HepG2 (cell line): Measurements from ENCODE around the gene SIM1.

ENCODE experiments used
- CBX2 ChIP-seq, 2 experiments: fragments of 200-600 bp in 1 of 2; sonication (generic); formaldehyde crosslinking in 1 of 2; IDR thresholded peaks; 2 replicates each; pipeline versions ENCODE4 v1.7.0 to v1.8.1; 2018 to 2022; ENCODE audit warnings: low read depth in 2 of 2, low read length in 1 of 2, mild to moderate bottlenecking in 1 of 2, missing genetic modification reagents in 1 of 2
- CBX5 ChIP-seq: sonication (generic); formaldehyde crosslinking; IDR thresholded peaks from 2 replicates; pipeline ENCODE4 v1.4.0; 2020; ENCODE audit warnings: missing genetic modification reagents, borderline replicate concordance
- CTCF ChIP-seq: sonication (generic); formaldehyde crosslinking; IDR thresholded peaks from 2 replicates; pipeline ENCODE4 v1.5.0; 2020; ENCODE audit warnings: mild to moderate bottlenecking, missing genetic modification reagents, moderate library complexity
- HDAC2 ChIP-seq: sonication (generic); formaldehyde crosslinking; IDR thresholded peaks from 2 replicates; pipeline ENCODE4 v1.4.0; 2020; ENCODE audit warnings: missing genetic modification reagents
- SP1 ChIP-seq, 2 experiments: fragments of 450-650 bp in 1 of 2; sonication (generic) in 1 of 2; formaldehyde crosslinking in 1 of 2; IDR thresholded peaks; 2 replicates each; pipeline versions ENCODE4 v1.4.0 to v1.6.1; 2016 to 2020; ENCODE audit warnings: missing genetic modification reagents in 1 of 2
- ZBTB21 ChIP-seq: sonication (generic); formaldehyde crosslinking; IDR thresholded peaks from 2 replicates; pipeline ENCODE4 v1.4.0; 2020; ENCODE audit warnings: missing genetic modification reagents
- ZNF609 ChIP-seq: sonication (generic); formaldehyde crosslinking; IDR thresholded peaks from 2 replicates; pipeline ENCODE4 v1.4.0; 2020; ENCODE audit warnings: mild to moderate bottlenecking, missing genetic modification reagents, borderline replicate concordance
- ZNF749 ChIP-seq: sonication (generic); formaldehyde crosslinking; IDR thresholded peaks from 2 replicates; pipeline ENCODE4 v1.8.0; 2022; ENCODE audit warnings: mild to moderate bottlenecking, missing genetic modification reagents, moderate library complexity, borderline replicate concordance
- TF ChIP-seq, protein P1 (sequence below): sonication (generic); formaldehyde crosslinking; IDR thresholded peaks from 2 replicates; pipeline ENCODE4 v1.5.1; 2020; ENCODE audit warnings: mild to moderate bottlenecking, moderate library complexity, missing genetic modification reagents

DNA sequence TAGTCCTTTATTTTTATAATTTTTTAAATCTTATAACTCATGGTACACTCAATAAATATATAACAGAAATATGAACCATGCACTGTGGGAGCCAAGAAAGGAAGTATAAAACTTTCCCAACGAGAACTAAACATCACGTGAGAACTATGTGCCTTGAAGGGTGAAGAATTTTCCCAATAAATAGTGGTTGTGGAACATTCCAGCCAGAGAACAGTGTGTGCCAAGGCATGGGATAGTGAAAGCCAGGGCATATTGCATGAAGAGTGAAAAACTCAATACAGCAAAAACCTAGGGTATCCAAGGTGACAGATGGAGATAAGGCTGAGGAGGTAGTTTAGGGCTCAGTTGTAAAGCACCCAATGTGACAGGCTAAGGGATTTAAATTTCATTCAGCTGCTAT is 86.1 kb downstream of the SIM1 start:
- TF ChIP-seq ZNF609 (CRISPR knock-in tag) (no peak), HDAC2 (CRISPR knock-in tag) (no peak), CTCF (CRISPR knock-in tag) (no peak), CBX2 (IDR thresholded peaks at IDR 0.05; ENCODE audit: low read depth, low read length) (no peak), CBX2 (CRISPR knock-in tag; IDR thresholded peaks at IDR 0.05; ENCODE audit: low read depth) (no peak), ZBTB21 (CRISPR knock-in tag) (no peak), CBX5 (CRISPR knock-in tag) (no peak), SP1 (IDR thresholded peaks at IDR 0.05) (no peak), SP1 (CRISPR knock-in tag; IDR thresholded peaks at IDR 0.05) (no peak), ZNF749 (CRISPR knock-in tag) (no peak)
- TF ChIP-seq, protein P1, sequence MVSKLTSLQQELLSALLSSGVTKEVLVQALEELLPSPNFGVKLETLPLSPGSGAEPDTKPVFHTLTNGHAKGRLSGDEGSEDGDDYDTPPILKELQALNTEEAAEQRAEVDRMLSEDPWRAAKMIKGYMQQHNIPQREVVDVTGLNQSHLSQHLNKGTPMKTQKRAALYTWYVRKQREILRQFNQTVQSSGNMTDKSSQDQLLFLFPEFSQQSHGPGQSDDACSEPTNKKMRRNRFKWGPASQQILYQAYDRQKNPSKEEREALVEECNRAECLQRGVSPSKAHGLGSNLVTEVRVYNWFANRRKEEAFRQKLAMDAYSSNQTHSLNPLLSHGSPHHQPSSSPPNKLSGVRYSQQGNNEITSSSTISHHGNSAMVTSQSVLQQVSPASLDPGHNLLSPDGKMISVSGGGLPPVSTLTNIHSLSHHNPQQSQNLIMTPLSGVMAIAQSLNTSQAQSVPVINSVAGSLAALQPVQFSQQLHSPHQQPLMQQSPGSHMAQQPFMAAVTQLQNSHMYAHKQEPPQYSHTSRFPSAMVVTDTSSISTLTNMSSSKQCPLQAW (CRISPR knock-in tag) = no peak
